Fibroblast of the aortic adventitia (primary cell): Measurements from ENCODE around the gene TLE2. TPM values are rescaled to one million over a fixed set of nuclear protein-coding genes. Genes with fewer than 3 reads are reported as not detected.
"Not testable (repeated sequence)": the region's sequence is repeated elsewhere in the genome, so short reads cannot be mapped to it uniquely, and the experiment has no call there.

ENCODE experiments used
- DNase-seq: peaks from one replicate; pipeline ENCODE4 v3.0.0-alpha.2; 2010; ENCODE audit warnings: low read depth
- H3K4me3 ChIP-seq: 2 replicates; pipeline ENCODE4 v1.5.1; 2011; ENCODE audit warnings: low read depth, mild to moderate bottlenecking, control low read depth, low read length, moderate library complexity
- total RNA-seq: library from RNA; depleted of rRNA; stranded (reverse); fragments of >200 nt; gene quantifications from 2 replicates; pipeline ENCODE4 v1.2.3, GENCODE V29; 2012; ENCODE audit warnings: low replicate concordance
- TF ChIP-seq, protein P1 (sequence below): IDR thresholded peaks from 2 replicates; pipeline ENCODE4 v1.5.1; 2011; ENCODE audit warnings: mild to moderate bottlenecking, low read length, control low read depth, inconsistent platforms; ENCODE audit not compliant: insufficient read depth

The TLE2 gene
- total RNA-seq, 1 donor, result 5.2 TPM

- TF ChIP-seq, protein P1, sequence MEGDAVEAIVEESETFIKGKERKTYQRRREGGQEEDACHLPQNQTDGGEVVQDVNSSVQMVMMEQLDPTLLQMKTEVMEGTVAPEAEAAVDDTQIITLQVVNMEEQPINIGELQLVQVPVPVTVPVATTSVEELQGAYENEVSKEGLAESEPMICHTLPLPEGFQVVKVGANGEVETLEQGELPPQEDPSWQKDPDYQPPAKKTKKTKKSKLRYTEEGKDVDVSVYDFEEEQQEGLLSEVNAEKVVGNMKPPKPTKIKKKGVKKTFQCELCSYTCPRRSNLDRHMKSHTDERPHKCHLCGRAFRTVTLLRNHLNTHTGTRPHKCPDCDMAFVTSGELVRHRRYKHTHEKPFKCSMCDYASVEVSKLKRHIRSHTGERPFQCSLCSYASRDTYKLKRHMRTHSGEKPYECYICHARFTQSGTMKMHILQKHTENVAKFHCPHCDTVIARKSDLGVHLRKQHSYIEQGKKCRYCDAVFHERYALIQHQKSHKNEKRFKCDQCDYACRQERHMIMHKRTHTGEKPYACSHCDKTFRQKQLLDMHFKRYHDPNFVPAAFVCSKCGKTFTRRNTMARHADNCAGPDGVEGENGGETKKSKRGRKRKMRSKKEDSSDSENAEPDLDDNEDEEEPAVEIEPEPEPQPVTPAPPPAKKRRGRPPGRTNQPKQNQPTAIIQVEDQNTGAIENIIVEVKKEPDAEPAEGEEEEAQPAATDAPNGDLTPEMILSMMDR, result no peak
- peak overlapping the region; percentile 70 for H3K4me3 ChIP-seq
- DNase-seq, result no peak
Measured at GRCh38 chr19:2976609-2977000, 52.5 kb downstream of the TLE2 start.

DNA sequence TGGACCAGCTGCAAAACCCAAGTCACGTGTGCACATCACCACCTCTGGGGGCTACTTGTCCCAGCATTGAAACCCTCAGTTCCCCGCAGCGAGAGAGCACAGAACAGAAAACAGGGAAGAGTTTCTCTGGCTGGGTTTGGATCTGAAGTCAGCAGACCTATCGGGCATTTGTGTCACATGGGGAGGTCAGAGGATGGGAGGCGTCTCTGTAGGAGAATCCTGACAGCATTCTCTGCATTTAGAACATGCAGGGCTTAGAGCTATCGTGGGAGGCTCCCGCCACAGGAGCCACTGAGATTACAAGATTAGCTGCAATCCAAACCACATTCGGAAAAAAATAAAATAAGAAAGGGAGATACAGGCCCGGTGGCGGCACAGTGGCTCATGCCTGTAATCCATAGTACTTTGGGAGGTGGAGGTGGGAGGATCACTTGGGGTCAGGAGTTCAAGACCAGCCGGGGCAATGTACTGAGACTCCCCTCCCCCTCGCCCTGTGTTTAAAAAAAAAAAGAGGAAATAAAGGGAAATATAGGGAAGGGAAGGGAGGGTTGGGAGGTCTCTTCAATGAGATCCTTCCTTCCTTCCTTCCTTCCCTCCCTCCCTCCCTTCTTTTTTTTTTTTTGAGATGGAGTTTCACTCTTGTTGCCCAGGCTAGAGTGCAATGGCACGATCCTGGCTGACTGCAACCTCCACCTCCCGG, 54.6 kb downstream of the TLE2 start:
- TF ChIP-seq, protein P1, result no peak
- no peak overlapping the region for H3K4me3 ChIP-seq
- DNase-seq, result peak; percentile 26

DNA sequence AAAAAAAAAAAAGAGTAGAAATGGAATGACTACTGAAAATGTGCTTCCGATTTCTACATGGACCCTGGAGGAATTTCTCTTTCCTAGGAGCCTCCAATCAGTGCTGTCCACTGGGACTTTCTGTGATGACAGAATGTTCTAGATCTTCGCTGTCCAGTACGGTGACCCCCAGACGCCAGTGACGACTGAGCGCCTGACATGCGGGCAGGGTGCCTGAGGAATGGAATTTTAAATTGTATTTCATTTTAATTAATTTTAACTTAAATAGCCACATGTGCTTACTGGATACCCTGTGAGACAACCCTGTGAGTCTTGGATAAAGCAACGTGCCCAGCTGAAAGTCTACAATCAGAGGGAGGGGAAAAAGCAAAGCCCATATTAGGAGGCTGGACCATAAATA, 55.9 kb downstream of the TLE2 start:
- TF ChIP-seq, protein P1, result no peak
- no peak for DNase-seq
- H3K4me3 ChIP-seq, result no peak overlapping the region

DNA sequence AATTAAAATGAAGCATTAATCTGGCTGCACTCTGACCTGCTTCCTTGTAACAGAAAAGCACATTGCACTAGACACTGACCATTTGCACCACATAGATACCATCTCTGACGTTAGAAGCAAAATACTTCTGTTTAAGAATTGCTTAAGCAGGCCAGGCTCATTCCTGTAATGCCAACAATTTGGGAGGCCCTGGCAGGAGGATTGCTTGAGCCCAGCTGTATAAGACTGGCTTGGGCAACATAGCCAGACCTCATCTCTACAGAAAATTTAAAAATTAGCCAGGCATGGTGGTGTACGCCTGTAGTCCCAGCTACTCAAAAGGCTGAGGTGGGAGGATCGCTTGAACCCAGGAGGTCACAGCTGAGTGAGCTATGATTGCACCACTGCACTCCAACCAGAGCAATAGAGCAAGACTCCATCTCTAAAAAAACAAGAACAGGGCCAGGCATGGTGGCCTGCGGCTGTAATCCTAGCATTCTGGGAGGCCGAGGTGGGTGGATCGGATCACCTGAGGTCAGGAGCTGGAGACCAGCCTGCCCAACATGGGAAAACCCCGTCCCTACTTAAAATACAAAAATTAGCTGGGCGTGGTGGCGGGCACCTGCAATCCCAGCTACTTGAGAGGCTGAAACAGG, 58.8 kb downstream of the TLE2 start:
- TF ChIP-seq, protein P1, result no peak

GRCh38 chr19:2969104-2969504, 60.0 kb downstream of the TLE2 start:
- TF ChIP-seq, protein P1, result no peak
- DNase-seq, result peak; percentile 69
- H3K4me3 ChIP-seq, result no peak overlapping the region

More for the DNA sequence above, 58.8 kb downstream of the TLE2 start:
- no peak overlapping the region for H3K4me3 ChIP-seq
- DNase-seq, result peak; percentile 77

DNA sequence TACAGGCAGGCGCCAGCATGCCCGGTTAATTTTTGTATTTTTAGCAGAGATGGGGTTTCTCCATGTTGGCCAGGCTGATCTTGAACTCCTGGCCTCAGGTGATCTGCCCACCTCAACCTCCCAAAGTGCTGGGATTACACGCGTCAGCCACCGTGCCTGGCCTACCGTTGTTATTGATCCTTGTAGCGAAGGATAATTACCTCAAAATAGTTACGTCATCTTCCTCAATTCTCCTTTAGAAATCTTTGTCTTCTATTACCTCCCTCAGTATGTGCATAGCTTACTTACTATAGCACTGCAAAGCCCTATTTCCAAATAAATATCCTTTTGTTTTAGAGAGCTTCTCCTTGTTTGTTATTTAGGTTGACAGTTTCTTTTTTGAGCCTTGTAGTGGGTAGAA, 61.1 kb downstream of the TLE2 start:
- H3K4me3 ChIP-seq, result no peak overlapping the region
- TF ChIP-seq, protein P1, result no peak
- DNase-seq, result no peak

- TF ChIP-seq, protein P1, result no peak
- no peak for DNase-seq
- no peak overlapping the region for H3K4me3 ChIP-seq
Measured at GRCh38 chr19:2964874-2965273, 64.2 kb downstream of the TLE2 start.

DNA sequence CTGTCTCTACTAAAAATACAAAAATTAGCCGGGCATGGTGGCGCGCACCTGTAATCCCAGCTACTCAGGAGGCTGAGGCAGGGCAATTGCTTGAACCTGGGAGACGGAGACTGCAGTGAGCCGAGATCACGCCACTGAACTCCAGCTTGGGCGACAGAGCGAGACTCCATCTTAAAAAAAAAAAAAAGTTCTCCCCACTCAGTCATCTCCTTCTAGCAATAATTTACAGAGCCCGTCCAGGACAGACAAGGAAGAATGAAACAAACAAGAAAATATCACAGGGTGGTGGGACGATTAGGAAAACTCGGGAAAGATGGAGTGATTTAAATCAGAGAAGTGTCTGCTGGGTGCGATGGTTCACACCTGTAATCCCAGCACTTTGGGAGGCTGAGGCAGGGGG, 65.4 kb downstream of the TLE2 start:
- not testable (repeated sequence) for DNase-seq, H3K4me3 ChIP-seq
